Measurements from ENCODE around the gene ADPRHL1. TPM values are rescaled to one million over a fixed set of nuclear protein-coding genes. Genes with fewer than 3 reads are reported as not detected.

The ADPRHL1 gene
- total RNA-seq, 4 donors from 2014 or later, result 6.9 to 15.5 (median 12.6) TPM

DNA sequence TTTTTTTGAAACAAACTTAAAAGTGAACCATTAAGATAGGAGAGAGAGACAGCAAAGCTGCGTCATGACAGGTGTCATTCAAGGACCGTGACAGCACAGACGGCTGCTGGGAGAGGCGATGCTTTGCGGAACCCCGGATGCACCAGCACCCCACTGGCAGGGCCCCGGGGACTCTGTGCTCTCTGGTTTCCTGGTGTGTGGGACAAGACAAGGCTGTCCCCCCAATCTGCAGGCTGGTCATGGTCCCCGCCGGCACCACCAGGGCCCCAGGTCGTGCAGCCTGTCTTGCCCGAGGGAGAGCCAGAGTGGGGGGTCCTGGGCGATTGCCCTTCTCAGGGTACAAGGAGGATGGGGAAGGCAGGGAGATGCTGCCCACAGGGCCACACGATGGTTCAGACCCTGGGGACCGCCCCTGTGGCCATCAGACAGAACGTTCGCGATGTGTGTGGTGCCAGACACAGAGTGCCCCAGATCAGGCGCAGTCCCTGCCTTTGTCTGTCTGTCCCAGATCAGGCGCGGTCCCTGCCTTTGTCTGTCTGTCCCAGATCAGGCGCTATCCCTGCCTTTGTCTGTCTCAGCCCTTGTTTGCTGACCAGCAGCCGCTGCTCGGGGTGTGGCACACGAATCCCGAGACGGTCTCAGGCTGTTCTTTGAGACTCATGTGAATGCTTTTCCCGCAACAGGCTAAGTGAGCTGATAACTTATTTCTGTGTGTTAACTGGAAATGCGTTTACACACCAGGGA is 36.1 kb downstream of the ADPRHL1 start:
- TF ChIP-seq EP300 (IDR thresholded peaks at IDR 0.05) (no peak), POLR2A (IDR thresholded peaks at IDR 0.05) (no peak)
- TF ChIP-seq, protein P1, sequence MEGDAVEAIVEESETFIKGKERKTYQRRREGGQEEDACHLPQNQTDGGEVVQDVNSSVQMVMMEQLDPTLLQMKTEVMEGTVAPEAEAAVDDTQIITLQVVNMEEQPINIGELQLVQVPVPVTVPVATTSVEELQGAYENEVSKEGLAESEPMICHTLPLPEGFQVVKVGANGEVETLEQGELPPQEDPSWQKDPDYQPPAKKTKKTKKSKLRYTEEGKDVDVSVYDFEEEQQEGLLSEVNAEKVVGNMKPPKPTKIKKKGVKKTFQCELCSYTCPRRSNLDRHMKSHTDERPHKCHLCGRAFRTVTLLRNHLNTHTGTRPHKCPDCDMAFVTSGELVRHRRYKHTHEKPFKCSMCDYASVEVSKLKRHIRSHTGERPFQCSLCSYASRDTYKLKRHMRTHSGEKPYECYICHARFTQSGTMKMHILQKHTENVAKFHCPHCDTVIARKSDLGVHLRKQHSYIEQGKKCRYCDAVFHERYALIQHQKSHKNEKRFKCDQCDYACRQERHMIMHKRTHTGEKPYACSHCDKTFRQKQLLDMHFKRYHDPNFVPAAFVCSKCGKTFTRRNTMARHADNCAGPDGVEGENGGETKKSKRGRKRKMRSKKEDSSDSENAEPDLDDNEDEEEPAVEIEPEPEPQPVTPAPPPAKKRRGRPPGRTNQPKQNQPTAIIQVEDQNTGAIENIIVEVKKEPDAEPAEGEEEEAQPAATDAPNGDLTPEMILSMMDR (IDR thresholded peaks at IDR 0.05), result no peak
- no peak for DNase-seq (ENCODE audit: low spot score in 2 of 2)

DNA sequence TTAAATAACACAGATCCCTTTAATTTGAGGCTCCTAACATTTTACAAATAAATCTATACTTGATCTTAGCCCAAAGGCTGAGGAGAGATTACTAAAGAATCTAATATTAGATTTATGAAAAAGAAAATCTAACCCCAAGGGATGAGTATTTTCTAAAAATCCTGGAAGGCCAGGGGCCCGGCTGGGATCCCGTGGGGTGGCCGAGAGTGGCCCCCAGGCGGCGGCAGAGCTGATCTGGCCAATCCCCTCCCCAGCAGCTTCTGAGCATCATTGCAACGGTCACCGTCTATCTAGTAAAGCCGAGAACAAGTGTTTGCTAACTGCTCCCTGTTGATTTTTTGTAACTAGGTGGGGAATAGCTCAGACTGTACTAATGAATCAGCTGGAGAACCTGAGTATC is 37.5 kb downstream of the ADPRHL1 start:
- peaks cover 0 to 20% of the 10 kb centered on the region in 2 donors for H3K27me3 ChIP-seq
- H3K9me3 ChIP-seq, result no peaks in the 10 kb centered on the region
- TF ChIP-seq EP300 (IDR thresholded peaks at IDR 0.05) (no peak), POLR2A (IDR thresholded peaks at IDR 0.05) (no peak)
- TF ChIP-seq, protein P1 (IDR thresholded peaks at IDR 0.05), result no peak
- no peaks in the 10 kb centered on the region for H3K36me3 ChIP-seq
- no peak overlapping the region for H3K4me3 ChIP-seq
- H3K27ac ChIP-seq, result no peak overlapping the region
- WGBS, 2 donors, result 73 to 85% methylated on average over 8 of the region's 8 CpGs
- DNase-seq (ENCODE audit: low spot score in 2 of 2), result no peak
- H3K4me1 ChIP-seq, result peaks cover 0 to under 1% (median 0%) of the 10 kb centered on the region in 4 donors

More for the DNA sequence above, 36.1 kb downstream of the ADPRHL1 start:
- Histone ChIP-seq H3K9me3 (no peaks in the 10 kb centered on the region), H3K4me1 (peaks cover 0 to 11% (median 0%) of the 10 kb centered on the region in 4 donors), H3K36me3 (no peaks in the 10 kb centered on the region), H3K27me3 (peaks cover 0 to 20% of the 10 kb centered on the region in 2 donors), H3K4me3 (no peak overlapping the region), H3K27ac (no peak overlapping the region)
- WGBS, 2 donors, result 70 to 80% methylated on average over 28 of the region's 28 CpGs

DNA sequence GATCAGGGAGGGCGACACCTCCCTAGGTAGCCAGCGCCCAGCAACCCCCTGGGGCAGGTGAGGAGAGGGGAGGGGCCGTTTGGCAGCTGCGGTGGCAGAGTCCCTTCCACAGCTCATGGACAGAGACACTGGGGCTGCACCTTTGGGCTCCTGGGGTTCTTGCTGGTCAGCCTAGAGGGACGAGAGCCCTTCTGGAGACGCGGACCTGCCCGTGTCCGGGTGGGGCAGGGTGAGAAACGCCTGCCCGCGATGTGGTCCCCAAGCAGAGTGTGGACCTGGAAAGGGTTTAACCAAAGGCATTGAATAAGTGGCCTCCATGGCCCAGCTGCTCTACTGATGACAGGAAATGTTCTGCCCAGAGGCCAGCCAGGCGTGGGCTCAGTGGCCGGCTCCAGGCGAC is 38.3 kb downstream of the ADPRHL1 start:
- peaks cover 0 to 20% of the 10 kb centered on the region in 2 donors for H3K27me3 ChIP-seq
- TF ChIP-seq, protein P1 (IDR thresholded peaks at IDR 0.05), result no peak
- TF ChIP-seq EP300 (IDR thresholded peaks at IDR 0.05) (no peak), POLR2A (IDR thresholded peaks at IDR 0.05) (no peak)
- H3K9me3 ChIP-seq, result no peaks in the 10 kb centered on the region
- no peak overlapping the region for H3K4me3 ChIP-seq
- no peak for DNase-seq (ENCODE audit: low spot score in 2 of 2)
- H3K36me3 ChIP-seq, result no peaks in the 10 kb centered on the region
- 90 to 91% methylated on average over 15 of the region's 15 CpGs for whole genome bisulfite sequencing, 2 donors
- H3K4me1 ChIP-seq, result peaks cover 0 to 9% (median 0%) of the 10 kb centered on the region in 4 donors
- peak overlapping the region in 1 of 4 donors; percentile 59 for H3K27ac ChIP-seq

DNA sequence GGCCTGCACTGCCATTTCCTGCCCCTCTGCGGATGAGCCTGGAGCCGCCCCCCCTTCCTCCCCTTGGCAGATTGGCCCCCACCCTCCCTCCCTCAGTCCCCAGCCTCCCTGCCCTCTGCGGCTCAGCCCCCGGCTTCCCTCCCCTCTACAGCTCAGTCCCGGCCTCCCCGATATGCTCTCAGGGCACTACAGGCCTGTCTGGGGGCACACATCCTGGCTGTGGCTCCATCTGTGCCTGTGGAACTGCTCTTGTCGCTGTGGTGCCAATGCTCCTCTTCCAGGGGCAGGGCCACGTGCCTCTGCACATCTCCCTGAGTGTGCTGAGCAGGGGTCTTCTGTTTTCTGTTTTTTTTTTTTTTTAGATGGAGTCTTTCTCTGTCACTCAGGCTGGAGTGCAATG is 39.0 kb downstream of the ADPRHL1 start:
- WGBS, 2 donors, result 73 to 90% methylated on average over 8 of the region's 8 CpGs
- Histone ChIP-seq H3K4me3 (no peak overlapping the region), H3K27ac (peak overlapping the region in 3 of 4 donors; percentile 30 to 69 (median 46)), H3K36me3 (no peaks in the 10 kb centered on the region), H3K9me3 (no peaks in the 10 kb centered on the region), H3K4me1 (peaks cover 0 to 10% (median 0%) of the 10 kb centered on the region in 4 donors), H3K27me3 (peaks cover 0 to 20% of the 10 kb centered on the region in 2 donors)
- DNase-seq (ENCODE audit: low spot score in 2 of 2), result no peak
- no peak for TF ChIP-seq EP300 (IDR thresholded peaks at IDR 0.05)

DNA sequence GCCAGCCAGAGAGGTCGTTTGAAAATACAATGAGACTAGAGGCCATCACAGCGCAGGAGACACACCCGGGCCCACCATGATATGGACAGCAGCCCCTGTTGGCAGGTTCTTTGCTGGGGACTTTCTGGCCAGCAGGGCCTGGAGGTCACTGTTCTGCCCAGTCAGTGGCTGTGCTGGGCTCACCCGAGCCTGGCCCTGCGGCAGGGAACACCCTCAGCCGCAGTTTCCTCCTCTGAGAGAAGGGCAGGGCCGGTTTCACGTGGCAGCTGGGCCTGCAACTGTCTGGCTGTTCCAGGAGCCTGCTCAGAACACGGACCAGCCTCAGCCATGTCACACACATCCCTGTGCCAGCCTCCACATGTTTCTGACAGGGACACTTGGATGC is 39.4 kb downstream of the ADPRHL1 start:
- no peak for DNase-seq (ENCODE audit: low spot score in 2 of 2)
- Histone ChIP-seq H3K4me3 (no peak overlapping the region), H3K4me1 (peaks cover 0 to 10% (median 0%) of the 10 kb centered on the region in 4 donors), H3K27ac (peak overlapping the region in 3 of 4 donors; percentile 30 to 69 (median 46)), H3K36me3 (no peaks in the 10 kb centered on the region), H3K9me3 (no peaks in the 10 kb centered on the region), H3K27me3 (peaks cover 0 to 20% of the 10 kb centered on the region in 2 donors)
- TF ChIP-seq, protein P1 (IDR thresholded peaks at IDR 0.05), result no peak
- TF ChIP-seq POLR2A (IDR thresholded peaks at IDR 0.05) (no peak), EP300 (IDR thresholded peaks at IDR 0.05) (no peak)
- WGBS, 2 donors, result 33 to 54% methylated on average over 6 to 9 of the region's 9 CpGs

Data from tibial nerve (tissue), 4 donors.